CD4-positive, alpha-beta T cell treated with Interleukin-4 for 4 hours (primary cell): ENCODE results near the gene ATF6B.
"Not testable (repeated sequence)": the region's sequence is repeated elsewhere in the genome, so short reads cannot be mapped to it uniquely, and the experiment has no call there.

ENCODE experiments used
- DNase-seq: peaks from one replicate; pipeline ENCODE4 v3.0.0-alpha.2; 2020

Gene ATF6B

DNA sequence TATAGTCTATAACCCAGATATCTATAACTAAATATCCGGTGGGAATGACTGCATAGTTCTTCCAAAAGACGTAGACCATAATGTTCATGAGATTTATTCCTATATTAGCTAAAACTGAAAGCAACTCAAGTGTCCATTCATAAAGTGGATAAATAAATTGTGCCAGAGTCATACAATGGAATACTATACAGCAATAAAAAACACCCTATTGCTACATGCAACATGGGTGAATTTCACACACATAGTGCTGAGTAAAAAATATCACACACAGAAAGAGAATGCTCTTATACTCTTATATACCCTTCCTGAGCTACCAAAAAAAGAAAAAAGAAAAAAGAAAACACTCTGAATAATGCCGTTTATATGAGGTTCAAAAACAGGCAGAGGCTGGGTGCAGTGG is 25.8 kb downstream of the ATF6B start:
- DNase-seq = no peak

DNA sequence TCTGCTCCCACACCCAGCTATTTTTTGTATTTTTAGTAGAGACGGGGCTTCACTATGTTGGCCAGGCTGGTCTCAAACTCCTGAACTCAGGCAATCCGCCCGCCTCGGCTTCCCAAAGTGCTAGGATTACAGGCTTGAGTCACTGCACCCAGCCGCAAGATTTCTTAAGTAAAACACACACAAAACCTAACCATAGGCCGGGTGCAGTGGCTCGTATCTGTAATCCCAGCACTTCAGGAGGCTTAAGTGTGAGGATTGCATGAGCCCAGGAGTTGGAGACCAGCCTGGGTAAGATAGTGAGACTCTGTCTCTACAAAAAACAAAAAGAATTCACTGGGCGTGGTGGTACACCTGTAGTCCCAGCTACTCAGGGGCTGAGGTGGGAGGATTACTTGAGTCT is 27.8 kb downstream of the ATF6B start:
- DNase-seq = not testable (repeated sequence)

DNA sequence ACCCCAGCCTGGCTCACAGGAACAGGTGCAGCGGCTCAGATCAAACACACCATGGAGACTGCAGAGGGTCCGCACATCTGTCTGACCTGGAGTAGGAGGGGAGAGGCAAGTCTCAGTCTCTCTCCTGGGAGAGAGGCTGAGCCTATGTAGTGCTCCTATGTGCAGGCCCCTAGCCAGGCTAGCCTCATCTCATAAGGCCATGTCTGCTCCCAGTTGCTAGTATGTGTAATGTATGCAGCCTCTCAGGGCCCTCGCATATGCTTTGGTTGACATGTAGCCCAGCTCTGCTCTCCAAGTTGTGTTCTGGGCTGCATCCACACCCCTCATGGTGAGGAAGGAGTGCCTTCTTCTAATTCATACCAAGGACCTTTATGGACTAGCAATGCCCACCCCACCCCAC is 30.7 kb downstream of the ATF6B start:
- no peak for DNase-seq

DNA sequence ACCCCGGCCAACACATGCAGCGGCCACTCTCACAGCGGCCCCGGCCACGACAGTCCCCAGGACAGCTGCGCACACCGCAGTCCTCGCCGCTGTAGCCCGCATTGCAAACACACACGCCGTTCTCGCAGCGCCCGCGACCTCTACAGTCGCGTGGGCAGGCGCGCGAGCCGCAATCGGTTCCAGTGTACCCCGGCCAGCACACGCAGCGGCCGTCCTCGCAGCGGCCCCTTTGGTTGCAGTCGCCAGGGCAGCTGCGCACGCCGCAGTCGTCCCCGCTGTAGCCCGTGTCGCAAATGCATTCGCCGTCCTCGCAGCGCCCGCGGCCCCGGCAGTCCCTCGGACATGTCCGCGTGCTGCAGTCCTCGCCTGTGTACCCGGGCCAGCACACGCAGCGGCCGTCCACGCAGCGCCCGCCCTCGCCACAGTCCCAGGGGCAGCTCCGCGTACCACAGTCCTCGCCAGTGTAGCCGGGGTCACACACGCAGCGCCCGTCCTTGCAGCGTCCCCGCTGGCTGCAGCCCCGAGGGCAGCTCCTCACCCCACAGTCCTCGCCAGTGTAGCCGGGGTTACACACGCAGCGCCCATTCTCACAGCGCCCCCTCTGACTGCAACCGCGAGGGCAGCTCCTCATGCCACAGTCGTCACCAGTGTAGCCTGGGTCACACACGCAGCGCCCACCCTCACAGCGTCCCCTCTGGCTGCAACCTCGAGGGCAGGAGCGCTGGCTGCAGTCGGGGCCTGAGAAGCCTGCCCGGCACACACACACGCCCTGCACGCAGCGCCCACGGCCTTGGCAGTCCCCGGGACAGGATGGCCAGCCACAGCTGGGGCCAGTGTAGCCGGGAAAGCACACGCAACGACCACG is 31.4 kb downstream of the ATF6B start:
- no peak for DNase-seq

DNA sequence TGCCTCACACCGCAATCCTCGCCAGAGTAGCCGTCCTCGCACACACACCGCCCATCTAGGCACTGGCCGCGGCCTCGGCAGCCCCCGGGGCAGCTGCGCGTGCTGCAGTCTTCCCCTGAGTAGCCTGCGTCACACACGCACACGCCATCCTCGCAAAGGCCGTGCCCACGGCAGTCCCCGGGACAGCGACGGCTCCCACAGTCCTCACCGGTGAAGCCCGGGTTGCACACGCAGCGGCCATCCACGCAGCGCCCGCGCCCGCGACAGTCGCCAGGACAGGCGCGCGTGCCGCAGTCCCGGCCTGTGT is 32.0 kb downstream of the ATF6B start:
- DNase-seq = no peak

DNA sequence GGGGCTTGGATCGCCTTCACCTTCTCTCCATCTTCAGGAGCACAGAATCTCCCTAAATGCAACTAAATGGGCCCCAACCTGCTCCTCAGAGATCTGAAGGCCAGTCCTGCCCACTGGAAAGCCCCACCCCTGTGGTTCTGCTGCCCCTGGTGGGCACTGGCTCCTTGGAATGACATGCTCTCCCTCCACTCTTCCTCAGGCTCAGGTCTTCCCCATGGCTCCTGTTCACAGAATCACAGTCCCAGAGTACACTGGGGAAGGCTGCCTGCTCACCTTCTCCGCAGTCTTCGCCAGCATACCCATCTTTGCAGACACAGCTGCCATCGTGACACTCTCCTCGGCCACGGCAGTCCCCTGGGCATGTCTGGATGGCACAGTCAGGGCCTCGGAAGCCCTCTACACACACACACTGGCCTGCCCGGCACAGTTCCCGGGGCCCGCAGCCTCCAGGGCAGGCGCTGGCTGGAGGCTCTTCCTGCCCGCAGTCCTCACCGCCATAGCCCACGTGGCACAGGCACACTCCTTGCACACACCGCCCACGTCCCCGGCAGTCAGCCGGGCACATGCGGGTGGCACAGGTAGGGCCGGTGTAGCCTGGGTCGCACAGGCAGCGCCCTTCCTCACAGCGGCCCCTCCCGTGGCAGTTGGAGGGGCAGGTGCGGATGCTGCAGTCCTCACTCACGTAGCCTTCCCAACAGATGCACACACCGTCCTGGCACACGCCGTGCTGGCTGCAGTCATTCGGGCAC is 32.5 kb downstream of the ATF6B start:
- DNase-seq = no peak

DNA sequence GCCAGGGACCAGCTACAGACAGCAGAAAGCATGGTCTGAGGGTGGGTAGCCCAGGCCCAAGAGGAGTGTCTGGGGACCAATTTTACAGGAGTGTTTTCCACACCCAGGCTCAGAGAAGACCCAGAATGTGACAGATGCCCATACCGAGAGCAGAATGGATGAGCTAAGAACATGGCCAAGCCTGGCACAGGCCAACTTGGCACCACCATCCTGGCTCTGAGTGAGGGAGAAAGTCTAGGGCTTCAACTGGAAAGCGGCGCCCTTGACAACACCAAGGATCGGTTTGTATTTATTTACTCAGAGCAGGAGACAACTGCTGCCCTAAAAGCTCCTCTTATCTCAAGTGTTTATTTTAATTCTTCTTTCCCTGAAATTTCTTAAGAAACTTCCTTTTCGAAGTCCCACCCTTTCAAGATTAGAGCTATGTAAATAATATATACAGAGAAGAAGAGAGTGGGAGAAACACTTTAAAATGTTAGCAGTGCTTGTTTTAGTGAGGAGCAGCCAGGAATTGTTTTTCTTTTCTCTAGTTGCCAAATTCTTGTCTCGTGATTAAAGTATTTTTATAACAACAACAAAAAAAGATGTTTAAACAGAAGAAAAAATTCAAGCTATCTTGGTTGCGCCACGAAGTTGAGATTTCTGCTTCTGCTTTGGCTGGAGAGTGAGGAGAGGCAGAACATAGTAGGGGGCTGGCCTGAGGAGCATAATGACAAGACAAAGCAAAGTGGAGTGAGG is 35.1 kb downstream of the ATF6B start:
- no peak for DNase-seq

DNA sequence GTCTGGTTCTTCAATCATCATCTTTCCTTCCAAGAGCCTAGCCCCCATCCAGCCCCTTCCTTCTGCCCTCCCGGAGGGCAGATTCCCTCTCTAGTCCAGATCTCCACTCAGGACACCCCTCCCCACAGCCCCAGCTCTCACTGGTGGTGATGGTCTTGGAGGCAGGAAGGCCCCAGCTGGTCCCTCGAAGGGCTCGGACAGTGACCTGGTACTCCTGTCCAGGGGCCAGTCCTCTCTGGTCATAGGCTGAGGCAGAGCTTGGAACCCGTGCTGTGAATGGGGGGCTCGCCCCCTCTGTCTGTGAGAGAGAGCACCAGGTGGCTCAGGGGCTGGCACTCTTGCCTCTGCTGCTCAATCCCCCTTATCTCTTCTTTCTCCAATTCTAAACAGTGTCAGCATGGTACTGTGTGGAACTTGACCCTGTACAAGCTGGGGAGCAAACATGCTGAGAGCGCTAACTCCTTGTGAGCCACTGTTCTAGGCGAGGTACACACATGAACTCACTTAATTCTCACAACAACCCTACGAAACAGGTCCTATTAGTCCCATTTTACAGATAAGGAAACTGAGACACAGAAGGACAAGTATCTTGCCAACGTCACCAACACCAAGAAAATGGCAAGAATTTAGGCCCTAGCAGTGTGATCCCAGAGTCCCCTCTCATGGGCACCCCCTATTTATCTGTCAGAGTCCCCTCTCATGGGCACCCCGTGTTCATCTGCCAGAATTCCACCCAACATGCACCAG is 38.8 kb downstream of the ATF6B start:
- DNase-seq = no peak

DNA sequence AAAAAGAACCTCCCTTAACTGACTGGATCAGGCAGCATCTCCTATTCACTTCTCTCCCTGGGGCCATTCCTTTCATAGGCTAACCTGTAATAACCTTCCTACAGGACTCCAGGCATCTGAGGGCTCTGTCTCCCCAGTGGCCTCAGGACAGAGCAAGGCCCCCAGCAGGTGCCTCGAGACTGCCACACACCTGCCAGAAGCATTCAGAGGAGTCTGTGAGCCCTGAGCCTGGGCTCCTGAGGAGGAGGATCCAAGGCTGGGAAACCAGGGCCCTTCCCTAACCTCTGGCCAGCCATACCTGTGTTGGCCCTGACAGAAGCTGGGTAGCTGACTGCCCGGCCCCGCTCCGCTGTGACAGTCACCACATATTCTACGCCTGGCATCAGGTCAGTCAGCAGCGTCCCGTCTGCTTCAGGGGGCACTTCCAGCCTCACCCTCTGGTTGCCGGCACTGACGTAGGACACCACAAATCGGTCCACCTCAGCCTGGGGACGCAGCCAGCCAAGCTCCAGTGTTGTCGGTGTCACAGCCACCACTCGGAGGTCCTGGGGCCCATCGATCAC is 39.5 kb downstream of the ATF6B start:
- DNase-seq = no peak

DNA sequence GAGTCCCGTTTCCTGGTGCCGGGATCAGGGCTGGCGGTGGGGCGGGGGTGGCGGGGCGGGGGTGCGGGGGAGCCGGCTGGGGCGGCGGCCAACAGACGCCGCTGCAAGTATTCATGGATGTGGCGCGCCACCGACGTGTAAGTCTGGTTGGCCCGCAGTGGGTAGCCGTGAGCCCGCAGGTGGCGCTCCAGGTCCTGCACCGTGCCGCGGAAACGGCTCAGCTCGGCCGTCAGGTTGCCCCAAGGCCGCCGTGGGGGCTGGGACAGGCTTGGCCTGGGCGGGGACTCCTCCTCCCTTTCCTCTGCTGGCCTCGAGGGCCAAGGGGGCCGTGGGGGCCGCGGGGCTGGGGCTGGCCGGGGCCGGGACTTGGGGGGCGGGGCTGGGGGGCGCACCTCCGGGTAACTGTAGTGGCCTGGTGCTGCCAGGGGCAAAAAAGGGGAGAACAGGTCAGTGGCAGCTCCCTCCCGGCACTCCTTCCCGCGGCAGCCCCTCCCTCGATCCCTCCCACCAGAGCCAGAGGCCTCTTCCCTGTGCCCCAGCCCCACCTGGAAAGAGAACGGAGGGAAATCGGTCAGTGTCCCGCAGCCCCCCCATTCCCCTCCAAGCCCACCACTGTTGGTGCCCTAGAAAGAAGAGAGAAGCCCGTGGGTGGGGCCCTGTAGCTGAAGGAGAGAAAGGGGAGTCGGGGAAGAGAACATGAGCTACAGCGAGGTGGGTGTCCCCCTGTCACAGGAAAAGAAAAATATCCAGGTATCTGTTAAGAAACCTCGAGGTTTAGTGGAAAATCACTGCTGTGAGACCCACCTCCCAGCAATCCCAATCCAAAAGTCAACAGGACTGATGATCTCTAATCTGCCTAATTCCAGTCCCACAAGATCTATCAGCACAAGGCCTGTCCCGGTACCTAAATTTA is 40.2 kb downstream of the ATF6B start:
- DNase-seq = peak; percentile 43

DNA sequence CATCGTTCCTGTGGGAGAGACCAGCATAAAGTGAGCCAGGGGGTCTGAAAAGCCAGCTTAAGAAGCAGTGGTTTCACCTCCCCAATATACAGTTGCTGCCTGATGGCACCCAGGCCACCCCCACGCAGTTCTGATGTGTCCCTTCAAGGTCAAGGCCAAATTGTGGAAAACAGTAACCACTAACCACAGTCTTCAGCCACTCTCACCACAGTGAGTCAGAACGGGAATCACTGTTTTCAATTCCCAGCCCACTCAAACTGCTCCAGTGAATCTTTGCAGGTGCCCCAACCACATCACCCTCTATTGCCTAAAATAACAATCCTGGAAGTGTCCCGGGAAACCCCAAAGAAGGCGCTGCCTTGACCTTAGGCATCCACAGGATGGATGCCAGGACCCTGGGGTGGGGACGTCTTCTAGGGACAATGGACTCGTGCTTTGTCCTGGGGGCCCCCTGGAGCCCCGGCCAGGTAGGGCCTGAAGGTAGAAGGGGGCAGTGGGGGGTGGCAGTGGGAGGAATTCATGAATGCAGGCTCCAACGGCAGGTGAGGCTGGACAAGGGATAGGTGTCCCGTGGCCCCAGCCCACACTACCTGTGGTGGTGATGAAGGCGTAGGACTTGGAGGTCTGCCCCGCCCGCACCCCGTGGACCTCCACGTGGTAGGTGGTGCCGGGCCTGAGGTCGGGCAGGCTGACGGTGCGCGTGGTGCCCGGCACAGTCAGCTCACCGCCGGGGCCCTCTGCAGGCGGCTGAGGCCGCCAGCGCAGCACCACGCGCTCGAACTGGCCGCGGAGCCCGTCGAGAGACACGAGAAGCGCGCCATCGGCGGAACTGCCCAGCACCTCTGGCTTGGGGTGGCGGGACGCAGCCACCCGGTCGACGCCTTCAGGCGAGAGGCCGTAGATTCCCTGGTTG is 41.1 kb downstream of the ATF6B start:
- no peak for DNase-seq

DNA sequence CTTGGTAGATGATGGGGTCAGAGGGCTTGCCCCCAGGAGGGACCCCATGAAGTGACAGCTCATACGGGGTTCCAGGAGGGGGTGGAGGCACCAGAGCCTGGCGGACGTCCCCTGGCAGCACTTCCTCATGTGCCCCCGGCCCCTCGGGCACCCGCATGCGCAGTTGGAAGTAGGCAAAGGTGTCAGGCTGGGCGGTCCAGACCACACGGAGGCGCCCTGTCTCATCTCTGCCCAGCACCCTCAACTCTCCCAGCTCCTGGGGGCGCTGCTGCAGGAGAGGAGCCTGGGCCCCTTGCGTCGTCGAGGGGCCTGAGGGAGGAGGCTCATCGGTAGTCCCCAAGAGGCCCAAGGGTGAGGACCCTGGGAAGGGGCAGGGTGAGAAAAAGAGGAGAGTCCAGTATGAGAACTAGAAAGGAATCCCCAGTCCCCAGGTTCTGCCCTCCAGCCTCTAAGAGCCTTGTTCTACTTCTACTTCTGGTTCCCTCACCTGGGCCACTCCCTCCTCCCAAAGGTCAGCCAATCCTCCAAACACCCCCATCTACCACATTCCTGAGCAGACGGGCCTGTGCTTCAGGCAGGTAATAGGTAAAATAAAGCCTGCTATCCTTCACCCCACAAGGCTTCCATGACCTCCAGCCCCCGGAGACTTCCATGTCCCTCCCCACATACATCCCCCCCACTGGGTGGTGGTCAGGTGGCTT is 42.1 kb downstream of the ATF6B start:
- no peak for DNase-seq

DNA sequence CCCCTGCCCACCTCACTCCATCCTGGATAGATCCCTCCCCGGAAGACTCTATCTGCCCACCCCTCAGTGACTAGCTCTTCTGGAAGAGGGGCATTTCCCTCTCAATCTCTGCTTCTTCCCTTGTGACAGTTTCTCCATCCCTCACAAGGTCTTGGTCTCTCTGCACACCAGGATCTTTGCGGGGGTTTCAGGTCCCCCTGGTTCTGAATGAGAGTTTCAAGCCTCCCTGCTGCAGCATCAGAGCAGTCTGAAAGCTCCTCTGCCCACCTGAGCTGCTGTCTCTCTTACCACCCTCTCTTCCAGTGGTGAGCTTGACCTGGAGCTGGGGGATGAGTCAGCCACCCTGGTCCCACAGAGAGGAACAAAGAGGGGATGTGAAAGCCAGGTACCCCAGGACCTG is 43.3 kb downstream of the ATF6B start:
- DNase-seq = no peak

DNA sequence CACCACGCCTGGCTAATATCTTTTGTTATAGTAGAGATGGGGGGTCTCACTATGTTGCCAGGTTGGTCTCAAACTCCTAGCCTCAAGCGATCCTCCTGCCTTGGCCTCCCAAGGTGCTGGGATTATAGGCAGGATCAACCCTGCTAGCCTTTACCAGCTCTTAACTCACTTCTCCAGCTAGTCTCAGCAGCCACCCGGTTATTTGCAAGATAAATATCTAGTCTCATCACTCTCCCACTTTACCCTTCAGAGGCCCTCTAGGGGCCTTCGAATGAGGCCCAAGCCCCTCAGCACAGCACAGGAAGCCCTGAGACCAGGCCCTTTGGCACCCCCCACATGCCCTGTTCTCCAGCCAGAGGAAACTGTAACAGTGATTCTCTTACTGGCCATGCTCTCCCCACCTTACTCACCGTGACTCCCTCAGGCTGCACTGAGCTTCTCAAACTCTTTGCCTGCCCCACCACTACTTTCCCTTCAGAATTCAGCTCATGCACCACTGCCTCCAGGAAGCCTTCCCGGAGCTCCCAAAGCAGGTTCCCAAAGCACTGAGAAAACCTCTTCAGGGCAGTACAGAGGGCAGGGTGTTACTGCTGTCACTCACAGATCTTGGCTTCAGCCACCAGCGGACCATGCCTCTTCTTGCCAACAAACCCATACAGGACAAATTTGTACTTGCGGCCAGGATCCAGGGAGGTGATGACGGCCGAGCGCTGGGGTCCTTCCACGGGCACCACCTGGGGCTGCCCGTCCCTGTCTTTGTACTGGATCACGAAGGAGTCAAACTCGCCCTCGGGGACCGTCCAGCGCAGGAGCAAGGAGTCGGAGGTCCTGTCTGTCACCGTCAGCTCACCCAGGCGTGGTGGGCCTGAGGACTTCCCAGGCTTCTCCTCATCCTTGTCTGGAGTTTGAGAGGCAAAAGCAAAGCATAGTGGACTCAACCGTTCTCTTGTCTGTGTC is 44.0 kb downstream of the ATF6B start:
- no peak for DNase-seq

DNA sequence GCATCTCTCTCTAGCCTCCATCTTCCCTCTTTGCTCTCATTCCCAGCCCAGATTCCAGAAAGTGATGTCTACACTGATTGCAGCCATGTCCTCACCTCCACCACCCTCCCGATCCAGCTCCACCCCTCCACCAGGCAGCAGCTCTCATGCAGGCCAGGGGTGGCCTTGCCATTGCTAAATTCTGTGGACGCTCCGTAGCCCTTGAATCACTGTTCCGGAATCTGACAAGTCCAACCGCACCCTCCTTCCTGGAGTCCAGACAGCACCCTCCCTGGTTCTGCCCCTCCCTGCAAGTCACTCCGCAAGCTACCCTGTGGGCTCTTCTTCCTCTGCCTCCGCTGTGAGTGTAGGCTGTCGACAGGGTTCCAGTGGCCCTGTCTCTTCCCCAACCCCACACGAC is 45.1 kb downstream of the ATF6B start:
- DNase-seq = no peak

DNA sequence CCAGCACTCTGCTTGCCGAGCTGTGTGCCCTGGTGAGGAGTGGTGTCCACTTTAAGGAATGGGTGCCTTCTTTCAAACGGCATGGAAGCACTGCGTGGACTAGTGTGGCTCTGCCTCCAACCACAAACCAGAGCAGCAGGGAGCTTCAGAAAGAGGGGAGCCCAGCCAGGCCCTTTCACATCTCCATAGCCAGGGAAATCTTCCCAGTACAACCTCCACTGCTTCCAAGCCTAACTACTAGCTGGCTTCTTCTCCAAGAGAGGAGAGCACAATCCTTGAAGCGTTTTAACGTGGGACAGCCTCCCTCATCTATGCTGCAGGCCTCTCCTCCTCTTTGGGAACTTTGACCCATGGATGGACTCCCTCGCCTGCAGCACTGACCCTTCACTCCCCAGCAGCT is 45.6 kb downstream of the ATF6B start:
- DNase-seq = no peak

DNA sequence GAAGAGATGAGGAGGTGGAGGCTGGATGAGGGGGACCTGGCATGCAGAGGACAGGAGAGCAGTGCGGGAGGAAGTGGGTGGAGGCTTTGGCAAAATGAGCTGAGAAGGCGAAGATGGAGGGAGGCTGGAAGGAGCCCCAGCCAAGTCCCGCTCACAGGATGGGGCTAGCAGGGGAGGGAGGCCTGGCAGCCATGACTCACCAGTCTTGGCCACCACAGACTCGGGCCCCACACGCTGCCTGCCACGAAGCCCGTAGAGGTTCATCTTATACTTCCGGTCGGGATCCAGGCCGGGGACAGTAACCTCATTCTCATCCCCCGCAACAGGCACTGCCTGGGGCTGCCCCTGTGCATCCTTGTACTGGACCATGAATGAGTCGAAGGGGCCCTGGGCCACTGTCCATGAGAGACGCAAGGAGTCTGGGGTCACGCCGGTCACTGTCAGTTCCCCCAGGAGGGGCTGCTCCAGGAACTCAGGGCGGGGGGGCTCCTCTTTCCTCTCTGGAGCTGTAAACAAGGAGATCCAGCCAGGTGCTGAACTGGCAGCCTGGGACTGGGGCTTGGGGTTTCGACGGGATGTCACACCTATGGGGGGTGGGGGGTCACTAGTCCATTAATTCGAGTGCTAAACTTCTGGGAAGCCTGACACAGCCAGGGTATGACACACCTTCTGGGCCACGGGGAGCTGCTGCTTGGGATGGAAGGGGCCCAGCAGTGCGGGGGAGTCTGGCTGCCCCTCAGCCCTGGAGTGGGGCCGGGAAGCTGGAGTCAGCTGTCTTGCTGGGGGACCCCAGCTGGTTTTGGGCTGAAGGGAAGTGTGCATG is 46.7 kb downstream of the ATF6B start:
- no peak for DNase-seq
